Measurements from ENCODE around the gene COG5. TPM values are rescaled to one million over a fixed set of nuclear protein-coding genes. Genes with fewer than 3 reads are reported as not detected.
A peak's percentile ranks its signal among the peaks of the same experiment; 100 is the strongest.

The COG5 gene
- total RNA-seq, 1 experiment from 2014 or later, result 31.1 TPM

DNA sequence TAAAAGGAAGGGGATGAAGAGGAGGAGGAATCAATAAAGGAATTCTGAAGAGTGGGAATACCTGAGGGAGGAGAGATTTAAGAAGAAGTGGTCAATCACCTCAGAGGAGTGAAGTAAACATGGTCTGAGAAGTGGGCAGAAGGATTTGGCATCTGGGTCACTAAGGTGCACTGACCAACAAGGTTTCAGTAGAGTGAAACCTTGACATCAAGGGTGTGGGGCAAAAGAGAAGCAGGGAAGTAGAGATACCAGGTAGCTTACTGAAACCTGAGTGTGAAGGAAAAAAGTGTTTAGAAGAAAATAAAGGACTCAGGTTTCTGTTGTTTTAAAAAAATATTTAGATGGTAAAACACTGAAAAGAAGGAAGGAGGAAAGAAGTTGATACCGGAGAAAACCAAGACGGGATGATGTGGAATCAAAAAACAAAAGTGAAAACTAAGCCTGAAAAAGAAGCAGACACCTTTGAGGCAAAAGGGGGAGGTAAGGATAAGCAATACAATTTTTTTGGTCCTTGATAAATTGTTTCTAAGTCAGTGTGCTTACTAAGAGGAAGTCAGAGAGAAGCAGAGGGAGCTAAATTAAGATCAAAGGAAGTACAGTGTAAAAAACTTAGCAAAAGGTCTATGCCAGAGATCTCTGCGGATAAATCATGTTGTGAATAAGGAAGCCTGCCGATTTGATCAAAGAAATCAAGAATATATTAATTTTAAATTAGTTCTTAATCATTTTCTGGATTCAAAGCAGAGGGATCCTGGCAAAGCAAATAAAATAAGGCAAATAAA is 231.0 kb downstream of the COG5 start:
- no peak for DNase-seq (ENCODE audit: low read depth)

DNA sequence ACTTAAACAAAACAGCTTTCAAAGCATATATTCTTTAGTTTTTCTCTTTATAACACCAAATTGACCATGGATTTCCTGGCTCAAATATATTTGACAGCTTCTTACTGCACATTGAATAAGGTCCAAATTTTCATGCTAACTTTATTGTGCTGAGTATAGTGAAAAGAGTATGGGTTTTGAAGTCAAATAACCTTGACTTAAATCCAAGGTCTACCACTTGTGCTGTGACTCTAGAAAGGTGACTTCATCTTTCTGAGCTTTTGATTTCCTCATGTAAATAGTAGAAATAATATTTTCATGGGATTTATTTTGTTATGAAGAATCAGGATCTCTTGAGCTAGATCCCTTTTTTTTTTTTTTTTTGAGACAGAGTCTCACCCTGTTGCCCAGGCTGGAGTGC is 233.2 kb downstream of the COG5 start:
- no peak for DNase-seq (ENCODE audit: low read depth)

DNA sequence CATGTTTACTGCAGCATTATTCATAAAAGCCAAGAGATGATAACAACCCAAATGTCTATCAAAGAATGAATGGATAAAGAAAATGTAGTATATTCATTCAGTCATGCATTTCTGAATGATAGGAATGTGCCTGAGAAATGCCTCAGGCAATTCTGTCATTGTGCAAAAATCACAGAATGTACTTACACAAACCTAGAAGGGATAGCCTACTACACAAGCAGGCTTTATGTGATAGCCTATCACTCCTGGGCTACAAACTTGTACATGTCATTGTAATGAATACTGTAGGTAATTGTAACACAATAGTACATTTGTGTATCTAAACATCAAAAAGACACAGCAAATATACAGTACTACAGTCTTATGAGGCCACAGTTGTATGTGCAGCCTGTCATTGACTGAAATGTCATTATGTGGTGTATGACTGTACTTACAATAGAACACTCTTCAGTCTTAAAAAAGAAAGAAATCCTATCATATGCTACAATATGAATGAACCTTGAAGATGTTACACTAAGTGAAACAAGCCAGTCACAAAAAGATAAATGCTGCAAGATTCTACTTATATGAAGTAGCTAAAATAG is 235.6 kb downstream of the COG5 start:
- DNase-seq (ENCODE audit: low read depth), result no peak

DNA sequence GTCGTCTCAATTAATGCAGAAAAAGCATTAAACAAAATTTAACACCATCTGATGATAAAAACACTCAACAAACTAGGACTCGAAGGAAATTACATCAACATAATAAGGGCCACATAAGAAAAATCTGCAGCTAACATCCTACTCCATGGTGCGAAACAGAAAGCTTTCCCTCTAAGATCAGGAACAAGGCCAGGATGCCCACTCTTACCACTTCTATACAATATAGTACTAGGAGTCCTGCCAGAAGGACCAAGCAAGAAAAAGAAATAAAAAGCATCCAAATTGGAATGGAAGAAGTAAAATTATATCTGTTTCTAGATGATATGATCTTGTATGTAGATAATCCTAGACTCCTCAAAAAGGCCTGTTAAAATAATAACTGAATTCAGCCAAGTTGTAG is 237.7 kb downstream of the COG5 start:
- DNase-seq (ENCODE audit: low read depth), result no peak

DNA sequence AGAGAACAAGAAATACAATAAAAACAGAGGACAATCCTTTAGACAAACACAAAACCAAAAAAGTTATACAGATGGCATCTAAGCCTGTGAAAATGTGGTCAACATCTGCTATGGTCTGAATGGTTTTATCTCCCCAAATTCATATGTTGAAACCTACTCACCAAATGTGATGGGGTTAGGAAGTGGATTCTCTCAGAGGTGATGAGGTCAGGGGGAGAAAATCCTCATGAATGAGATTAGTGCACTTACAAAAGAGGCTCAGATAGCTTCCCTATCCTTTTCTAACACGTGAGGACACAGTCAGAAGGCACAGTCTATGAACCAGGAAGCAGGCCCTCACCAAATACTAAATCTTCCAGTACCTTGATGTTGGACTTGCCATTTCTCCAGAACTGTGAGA is 241.7 kb downstream of the COG5 start:
- peak; percentile 14 for DNase-seq (ENCODE audit: low read depth)

DNA sequence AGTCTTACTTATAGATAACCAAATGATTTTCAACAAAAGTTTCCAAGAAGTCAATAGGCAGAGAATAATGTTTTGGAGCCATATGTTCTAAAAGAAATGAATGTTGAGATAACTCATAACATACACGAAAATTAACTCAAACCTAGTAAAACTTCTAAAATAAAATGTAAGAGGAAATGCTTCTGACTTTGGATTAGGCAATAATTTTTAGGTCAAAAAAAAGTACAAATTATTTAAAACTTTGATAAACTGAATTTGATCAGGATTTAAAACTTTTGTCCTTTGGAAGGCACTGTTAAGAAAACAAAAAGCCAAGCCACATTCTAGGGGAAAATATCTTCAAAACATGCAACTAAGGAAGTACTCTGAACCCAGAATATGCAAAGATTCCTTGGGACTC is 242.1 kb downstream of the COG5 start:
- DNase-seq (ENCODE audit: low read depth), result no peak

DNA sequence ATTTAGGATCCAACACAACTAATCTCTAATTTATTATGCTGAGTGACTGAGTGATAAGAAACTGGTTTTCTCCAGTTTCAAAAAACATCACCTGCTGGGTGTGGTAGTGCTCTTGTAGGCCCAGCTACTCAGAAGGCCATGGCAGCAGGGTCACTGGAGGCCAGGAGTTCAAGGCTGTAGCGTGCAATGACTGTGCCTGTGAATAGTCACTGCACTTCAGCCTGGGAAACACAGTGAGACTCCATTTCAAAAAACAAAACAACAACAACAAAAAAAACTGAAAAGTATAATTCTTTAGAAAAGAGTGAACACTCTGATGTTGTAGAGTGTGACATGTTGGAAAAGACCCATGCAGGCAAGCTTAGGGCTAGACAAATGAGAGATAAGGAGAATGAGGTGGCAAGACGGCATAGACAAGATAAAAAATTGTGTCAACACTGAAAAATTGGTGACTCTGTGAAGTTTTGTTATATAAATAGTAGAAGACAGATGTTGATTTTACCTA is 243.9 kb downstream of the COG5 start:
- DNase-seq (ENCODE audit: low read depth), result no peak

DNA sequence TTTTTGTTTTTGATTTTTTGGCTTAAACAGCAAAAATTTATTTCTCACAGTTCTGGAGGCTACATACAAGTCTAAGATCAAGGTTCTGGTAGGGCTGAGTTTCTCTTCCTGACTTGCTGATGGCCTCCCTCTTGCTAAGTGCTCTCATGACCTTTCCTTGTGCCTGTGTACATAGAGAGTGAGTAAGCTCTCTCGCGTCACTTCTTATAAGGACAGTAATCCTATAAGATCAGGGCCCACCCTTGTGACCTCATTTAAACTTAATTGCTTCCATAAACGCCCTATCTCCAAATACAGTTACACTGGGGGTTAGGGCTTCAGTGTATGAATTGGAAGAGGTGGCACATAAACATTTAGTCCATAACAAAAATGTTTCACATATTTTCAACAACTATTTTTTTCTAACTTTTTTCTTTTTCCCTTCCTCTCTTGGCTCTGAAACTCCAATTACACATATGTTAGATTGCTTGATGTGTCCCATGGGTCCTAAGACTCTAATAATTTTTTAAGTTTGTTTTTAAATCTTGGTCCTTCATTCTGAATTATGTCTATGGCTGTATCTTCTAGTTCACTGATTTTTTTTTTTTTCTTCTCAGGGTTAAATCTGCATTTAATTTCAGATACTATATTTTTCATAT is 245.1 kb downstream of the COG5 start:
- DNase-seq (ENCODE audit: low read depth), result no peak

DNA sequence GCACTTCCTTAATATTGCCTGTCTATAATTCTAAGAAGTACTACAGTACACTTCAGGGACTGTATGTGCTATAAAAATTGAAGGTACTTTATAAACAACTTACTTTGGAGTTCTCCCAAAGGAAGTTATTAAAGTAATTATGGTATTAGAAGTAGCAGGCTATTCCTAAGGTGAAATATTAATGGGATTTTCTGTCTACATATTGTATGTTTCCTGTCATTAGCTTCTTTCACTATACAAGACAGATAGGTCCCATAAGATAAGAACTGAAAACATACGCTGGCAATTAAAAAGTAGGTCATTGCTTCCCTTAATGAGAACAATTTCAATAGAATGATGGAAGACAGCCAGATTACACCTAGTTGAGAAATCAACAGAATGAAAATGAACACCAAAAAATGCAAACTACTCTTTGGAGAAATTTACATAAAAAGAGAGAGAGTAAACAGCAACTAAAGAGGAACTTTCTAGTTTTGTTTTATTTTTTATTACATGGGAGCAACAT is 248.0 kb downstream of the COG5 start:
- no peak for DNase-seq (ENCODE audit: low read depth)

DNA sequence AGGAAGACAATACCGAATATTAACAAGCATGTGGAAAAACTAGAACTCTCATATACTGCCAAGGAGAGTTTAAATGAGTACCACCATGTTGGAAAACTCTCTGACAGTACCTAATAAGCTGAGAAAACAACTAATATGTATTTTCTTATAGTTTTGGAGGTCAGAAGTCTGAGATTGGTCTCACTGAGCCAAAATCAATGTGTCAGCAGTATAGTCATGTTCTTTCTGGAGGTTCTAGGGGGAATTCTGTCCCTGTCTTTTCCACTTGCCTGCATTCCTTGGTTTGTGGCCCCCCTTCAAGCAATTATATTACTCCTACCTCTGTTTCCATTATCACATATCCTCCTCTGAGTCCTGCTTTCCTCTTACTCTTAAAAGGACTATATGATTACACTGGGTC is 250.4 kb downstream of the COG5 start:
- DNase-seq (ENCODE audit: low read depth), result no peak

DNA sequence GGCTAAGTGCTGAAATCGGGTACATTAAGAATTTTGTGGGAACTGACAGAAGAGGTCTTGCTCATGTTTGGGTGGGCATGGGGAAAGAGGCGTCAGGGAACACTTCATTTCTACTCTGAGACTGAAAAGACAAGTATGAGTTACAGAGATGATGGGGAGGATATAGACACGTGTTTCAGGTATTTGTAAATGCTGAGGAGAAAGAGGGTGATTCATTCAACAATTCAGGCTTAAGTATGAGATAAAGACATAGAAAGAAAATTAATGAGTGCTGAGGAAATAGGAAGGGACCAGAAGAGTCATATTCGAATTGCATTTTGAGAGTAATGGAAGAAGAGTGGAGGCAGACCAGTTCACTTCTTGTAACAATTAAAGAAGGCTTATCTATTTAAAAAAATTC is 251.3 kb downstream of the COG5 start:
- DNase-seq (ENCODE audit: low read depth), result no peak

DNA sequence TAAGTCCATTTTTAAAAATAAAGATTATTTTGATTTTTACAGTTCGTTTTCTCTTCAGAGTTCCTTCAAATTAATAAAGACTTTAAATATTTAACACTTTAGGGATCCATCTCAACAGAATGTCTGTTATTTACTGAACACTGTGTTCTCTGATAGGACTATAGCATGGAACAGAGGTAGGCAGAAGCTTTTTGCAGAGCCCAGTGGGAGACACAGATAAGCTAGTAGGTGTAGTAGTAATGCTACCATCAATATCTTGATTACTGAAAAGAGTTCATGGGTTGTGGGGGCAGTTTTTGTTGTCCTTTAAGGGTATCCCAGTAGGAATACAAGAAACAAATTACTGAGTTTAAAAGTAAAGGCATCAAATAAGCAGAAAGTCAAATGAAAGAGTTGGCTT is 254.4 kb downstream of the COG5 start:
- DNase-seq (ENCODE audit: low read depth), result no peak

DNA sequence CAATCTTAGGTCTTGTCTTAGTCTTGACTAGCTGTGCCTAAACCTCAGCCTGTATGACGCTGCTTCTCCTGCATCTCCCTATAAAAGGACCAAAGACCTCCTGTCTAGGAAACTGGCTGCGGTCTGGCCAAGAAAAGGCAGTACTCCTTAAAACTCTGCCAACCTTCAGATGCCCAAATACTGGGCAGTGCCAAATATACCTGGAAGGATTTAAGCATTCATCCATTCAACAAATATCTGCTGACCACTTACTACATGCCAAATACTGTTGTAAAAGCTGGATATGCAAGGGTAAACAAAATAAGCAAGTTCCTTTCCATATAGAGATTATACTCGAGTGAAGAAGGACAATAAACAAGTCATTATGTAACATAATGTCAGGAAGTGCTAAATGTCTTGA is 259.1 kb downstream of the COG5 start:
- DNase-seq (ENCODE audit: low read depth), result no peak

DNA sequence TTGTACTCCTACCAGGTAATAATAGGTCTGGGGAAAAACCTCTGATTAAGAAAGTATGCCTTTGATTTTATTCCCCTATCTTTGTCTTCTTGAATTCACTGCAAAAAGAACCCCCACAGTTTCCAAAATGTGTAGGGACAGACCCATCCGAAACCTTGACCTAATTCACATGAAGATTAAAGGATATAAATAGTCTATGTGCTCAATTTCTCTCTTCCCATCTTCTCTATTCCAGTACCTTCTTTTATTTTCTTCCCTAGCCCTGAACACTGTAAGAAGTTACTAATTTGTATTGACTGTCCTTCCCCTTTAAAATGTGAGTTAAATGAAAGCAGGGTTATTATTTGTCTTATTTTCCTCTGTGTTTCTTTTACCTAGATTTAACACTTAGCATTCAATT is 259.7 kb downstream of the COG5 start:
- no peak for DNase-seq (ENCODE audit: low read depth)

DNA sequence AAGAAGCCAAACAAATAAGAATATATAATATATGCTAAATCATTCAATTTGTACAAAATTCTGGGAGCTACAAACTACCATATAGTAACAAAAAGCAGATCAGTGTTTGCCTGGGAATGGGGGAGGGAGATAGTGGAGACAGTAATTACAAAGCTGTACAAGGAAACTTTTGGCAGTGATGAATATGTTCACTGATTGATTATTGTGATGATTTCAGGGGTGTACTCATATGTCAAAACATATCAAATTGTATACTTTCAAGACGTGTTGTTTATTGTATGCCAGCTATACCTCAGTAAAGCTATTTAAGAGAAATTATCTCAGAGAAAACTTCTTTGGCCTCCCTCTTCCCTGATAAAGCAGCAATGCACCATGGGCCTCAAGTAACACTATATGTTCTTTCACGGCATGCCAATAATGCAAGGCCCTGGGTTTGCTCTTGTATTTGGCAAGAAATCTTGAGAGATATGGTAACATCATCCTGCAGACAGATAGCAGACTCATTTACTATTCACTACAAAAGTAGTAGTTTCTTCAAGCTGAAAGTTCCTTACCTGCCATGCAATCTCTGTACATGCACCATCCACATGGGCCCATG is 261.4 kb downstream of the COG5 start:
- DNase-seq (ENCODE audit: low read depth), result no peak

DNA sequence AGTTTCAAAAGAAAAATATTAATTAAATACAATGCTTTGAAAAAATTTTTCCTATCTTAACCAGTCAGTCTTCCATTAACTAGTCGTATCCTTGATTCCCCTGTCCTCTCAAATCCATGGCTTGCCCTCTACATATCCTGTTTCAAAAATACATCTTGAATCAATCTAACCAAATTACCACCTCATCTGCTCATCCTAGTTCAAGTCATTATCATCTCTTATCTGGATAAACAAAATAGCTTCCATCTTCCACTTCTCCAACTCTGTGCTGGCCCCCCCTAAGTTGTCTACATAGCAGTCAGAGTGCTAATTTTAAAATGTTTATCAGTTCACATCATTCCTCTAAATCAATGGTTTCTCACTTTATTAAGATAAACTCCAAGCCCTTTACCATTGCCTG is 269.5 kb downstream of the COG5 start:
- DNase-seq (ENCODE audit: low read depth), result no peak

DNA sequence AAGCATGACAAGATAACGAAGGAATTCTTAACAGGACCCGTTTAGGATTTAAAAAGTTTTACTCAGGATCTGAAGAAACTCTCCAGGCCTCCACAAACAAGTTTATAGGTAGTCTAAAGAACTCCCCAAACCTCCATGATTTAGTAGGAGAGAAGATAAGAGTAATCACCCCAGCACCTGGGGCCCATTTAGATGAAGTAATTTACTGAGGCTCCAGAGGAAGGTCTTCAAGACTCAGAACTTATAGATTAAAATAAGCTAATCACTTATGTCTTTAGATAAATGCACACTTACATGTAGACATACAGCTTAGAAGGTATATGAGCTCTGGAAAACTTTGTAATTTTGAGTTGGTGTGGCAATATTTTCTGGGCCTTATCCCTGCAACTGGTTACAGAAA is 271.1 kb downstream of the COG5 start:
- no peak for DNase-seq (ENCODE audit: low read depth)

DNA sequence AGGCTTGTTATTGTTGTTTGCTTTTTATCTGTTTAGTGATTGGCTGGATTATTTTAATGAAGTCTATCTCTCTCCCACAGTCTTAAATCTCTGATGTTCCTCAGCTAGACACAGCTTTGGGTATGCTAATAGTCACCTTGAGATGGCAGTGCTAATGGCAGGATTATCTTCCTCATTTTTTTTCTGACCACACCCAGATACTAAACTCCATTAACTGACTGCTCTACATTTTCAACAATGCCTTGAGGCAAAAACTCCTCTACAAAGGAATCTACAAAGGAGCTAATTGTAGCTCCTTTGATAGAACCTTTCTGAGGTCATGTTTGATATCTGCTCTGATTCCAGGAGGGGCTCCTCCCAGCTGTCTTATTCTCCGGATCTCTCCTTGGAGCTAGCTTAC is 272.3 kb downstream of the COG5 start:
- no peak for DNase-seq (ENCODE audit: low read depth)

DNA sequence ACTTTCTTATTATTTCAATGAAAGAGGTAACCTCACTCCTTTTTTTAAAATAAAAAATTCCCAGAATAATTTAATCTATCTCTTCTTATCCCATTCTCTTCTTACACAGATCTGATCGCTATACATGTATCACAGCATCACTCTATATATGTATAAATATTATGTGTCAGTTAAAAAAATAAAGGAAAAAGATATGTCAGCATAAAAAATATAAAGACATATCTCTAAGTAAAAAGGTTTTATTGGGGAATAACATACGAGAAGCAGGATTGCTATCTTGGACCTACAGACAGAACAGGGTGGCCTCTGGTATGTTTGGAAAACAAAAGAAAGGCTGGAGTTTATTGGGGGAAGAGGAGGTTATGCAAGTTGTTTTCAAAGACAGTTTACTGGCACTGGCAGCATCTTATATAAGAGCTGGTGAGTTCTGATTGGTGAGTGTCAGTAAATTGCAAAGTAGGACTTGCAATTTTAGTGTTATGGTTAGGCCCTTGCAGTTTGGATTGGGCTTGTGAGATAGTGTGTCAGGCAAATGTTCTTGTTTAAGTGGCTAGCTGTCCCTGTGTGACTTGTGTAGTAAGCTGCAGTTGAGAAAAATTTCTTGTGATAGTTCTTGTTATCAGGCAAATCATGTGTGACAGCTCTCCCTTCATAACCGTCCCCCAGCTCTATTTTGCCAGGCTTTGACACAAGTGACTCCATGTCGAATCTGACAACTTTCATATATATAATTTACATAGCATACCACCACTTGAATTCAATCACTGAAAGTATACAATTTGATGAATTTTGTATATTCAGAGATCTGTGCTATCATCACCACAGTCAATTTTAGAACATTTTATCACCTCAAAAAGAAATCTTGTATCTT is 276.7 kb downstream of the COG5 start:
- no peak for DNase-seq (ENCODE audit: low read depth)

DNA sequence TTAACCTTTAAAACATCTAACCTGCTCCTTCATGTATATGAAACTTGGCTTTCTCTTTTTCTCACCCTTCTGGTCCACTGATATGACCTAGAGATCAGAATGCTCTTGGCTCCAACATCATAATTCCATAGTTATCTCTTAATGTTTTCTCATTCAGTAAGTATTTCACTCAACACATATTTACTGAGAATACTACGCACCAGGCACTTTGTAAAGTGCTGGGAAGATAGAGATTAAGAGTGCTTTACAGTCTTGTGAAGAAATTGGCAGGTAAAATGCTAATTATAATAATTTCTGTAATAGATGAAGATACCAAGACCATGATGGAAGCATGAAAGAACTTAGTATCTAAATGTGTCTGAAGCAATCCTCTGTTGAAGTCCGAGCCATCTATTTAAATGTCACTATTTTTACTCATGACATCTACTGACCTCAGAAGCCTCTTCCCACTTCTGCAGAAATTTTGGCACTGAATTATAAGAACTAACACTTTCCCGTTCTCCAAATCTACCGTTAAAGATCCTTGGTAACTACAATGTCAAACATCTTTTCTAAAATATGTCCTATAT is 278.7 kb downstream of the COG5 start:
- no peak for DNase-seq (ENCODE audit: low read depth)

DNA sequence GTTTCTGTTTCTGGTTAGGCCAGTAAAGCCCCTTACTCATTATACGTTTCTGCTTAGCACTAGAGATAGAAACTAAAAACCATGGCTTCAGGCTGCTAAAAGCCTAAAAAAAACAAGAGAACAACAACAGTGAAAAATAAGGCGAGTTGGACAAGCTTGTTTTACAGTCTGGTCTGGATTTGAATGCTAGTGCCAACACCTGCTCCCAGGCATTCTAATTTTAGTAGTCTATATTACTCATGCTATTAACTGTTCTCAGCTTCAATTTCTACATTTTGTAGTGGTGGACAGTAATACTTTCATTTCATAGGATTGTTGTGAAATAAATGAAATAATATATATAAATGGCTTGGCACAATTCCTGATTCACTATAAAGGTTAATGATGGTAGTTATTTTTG is 286.4 kb downstream of the COG5 start:
- DNase-seq (ENCODE audit: low read depth), result peak; percentile 80

All from LHCN-M2 (cell line).